Activated CD4-positive, alpha-beta memory T cell treated with anti-CD3 and anti-CD28 coated beads for 36 hours (primary cell): ENCODE measurements around the gene GALNT5. TPM values are rescaled to one million over a fixed set of nuclear protein-coding genes. Genes with fewer than 3 reads are reported as not detected.

Experiments
- CTCF ChIA-PET: fragments of 350-600 bp; sonication (Branson Sonifier 250); formaldehyde crosslinking; loops from one replicate; lab custom pipeline; 2021; ENCODE audit warnings: antibody characterized with exemption, inconsistent platforms; lab: Charles Lee
- POLR2A ChIA-PET: fragments of 350-600 bp; sonication (Branson Sonifier 250); formaldehyde crosslinking; loops from one replicate; lab custom pipeline; 2021; ENCODE audit warnings: antibody characterized with exemption; lab: Charles Lee
- DNase-seq: peaks from one replicate; pipeline ENCODE4 v3.0.0-alpha.2; 2020
- H3K27ac Mint-ChIP-seq: one replicate; pipeline ENCODE4 v1.8.0; 2021; ENCODE audit warnings: mixed read lengths
- H3K27me3 Mint-ChIP-seq: one replicate; pipeline ENCODE4 v1.8.0; 2021; ENCODE audit warnings: mixed read lengths
- H3K36me3 Mint-ChIP-seq: one replicate; pipeline ENCODE4 v1.8.0; 2021; ENCODE audit warnings: mixed read lengths
- H3K4me1 Mint-ChIP-seq: one replicate; pipeline ENCODE4 v1.8.0; 2021; ENCODE audit warnings: low read depth, mixed read lengths
- H3K4me3 Mint-ChIP-seq: one replicate; pipeline ENCODE4 v1.8.0; 2021; ENCODE audit warnings: mild to moderate bottlenecking, mixed read lengths
- H3K9me3 Mint-ChIP-seq: one replicate; pipeline ENCODE4 v1.8.0; 2021; ENCODE audit warnings: mixed read lengths
- intact Hi-C: fragments of 100-400 bp; cut with micrococcal nuclease; formaldehyde crosslinking; loops from one replicate; pipeline ENCODE4 v1.15.1; 2023
- total RNA-seq, 2 experiments: library from RNA; stranded (reverse); gene quantifications; one replicate each; pipeline ENCODE4 v1.2.3, GENCODE V29; 2021

The GALNT5 gene
- total RNA-seq, 2 experiments from 2014 or later = not detected

- Mint-ChIP-seq H3K4me3 (no peak overlapping the region), H3K36me3 (no peaks in the 10 kb centered on the region), H3K4me1 (peaks cover 2% of the 10 kb centered on the region), H3K27me3 (peaks cover 6% of the 10 kb centered on the region), H3K27ac (no peak overlapping the region), H3K9me3 (no peaks in the 10 kb centered on the region)
- no peak for DNase-seq
- POLR2A ChIA-PET = no interaction called here
- CTCF ChIA-PET = interaction anchor here (0.6 to 12.2 kb wide), 34 partner anchors 8 to 1504 kb away, joined by 3 to 316 read pairs (median 7); partner anchors contain the start of genes ACVR1C, CYTIP and ERMN
- intact Hi-C loops = loop anchor here (10.0 kb wide), 3 partner anchors 323 to 483 kb away; partner anchors contain the start of gene ACVR1C
These were observed 43.8 kb downstream of the GALNT5 start for GRCh38 chr2:157301307-157301706.

GRCh38 chr2:157302492-157303099, 45.1 kb downstream of the GALNT5 start:
- Mint-ChIP-seq H3K36me3 (no peaks in the 10 kb centered on the region), H3K4me1 (peaks cover 14% of the 10 kb centered on the region), H3K4me3 (no peak overlapping the region), H3K27me3 (peaks cover 6% of the 10 kb centered on the region), H3K27ac (no peak overlapping the region), H3K9me3 (no peaks in the 10 kb centered on the region)
- ChIA-PET POLR2A (interaction anchor here (0.6 to 1.0 kb wide), 4 partner anchors 128 to 325 kb away, joined by 3 to 4 read pairs (median 3); no protein-coding TSS in a partner anchor), CTCF (interaction anchor here (0.6 to 12.2 kb wide), 81 partner anchors 8 to 1443 kb away, joined by 3 to 316 read pairs (median 5); partner anchors contain the start of genes ACVR1C, CYTIP, ERMN and GALNT5)
- peak; percentile 33 for DNase-seq
- intact Hi-C loops = loop anchor here (1.0 to 10.0 kb wide), 7 partner anchors 190 to 708 kb away; partner anchors contain the start of gene ACVR1C

- ChIA-PET CTCF (interaction anchor here (0.6 to 12.2 kb wide), 27 partner anchors 7 to 721 kb away, joined by 3 to 316 read pairs (median 8); partner anchors contain the start of genes ACVR1C and ERMN), POLR2A (no interaction called here)
- Mint-ChIP-seq H3K9me3 (no peaks in the 10 kb centered on the region), H3K27me3 (peaks cover 7% of the 10 kb centered on the region), H3K4me3 (no peak overlapping the region), H3K27ac (no peak overlapping the region), H3K4me1 (peaks cover 14% of the 10 kb centered on the region), H3K36me3 (no peaks in the 10 kb centered on the region)
- no peak for DNase-seq
- intact Hi-C loops = loop anchor here (2.0 to 10.0 kb wide), 5 partner anchors 189 to 707 kb away; partner anchors contain the start of gene ACVR1C
These were observed 46.1 kb downstream of the GALNT5 start for GRCh38 chr2:157303612-157304011.

- Mint-ChIP-seq H3K27me3 (peaks cover 7% of the 10 kb centered on the region), H3K36me3 (no peaks in the 10 kb centered on the region), H3K9me3 (no peaks in the 10 kb centered on the region), H3K4me3 (no peak overlapping the region), H3K27ac (no peak overlapping the region), H3K4me1 (peaks cover 19% of the 10 kb centered on the region)
- POLR2A ChIA-PET = no interaction called here
- CTCF ChIA-PET = interaction anchor here (0.7 to 12.2 kb wide), 15 partner anchors 9 to 1932 kb away, joined by 3 to 316 read pairs (median 4); partner anchors contain the start of genes ACVR1C and ERMN
- intact Hi-C loops = loop anchor here (10.0 kb wide), 3 partner anchors 320 to 480 kb away; partner anchors contain the start of gene ACVR1C
- no peak for DNase-seq
These were observed 47.6 kb downstream of the GALNT5 start for GRCh38 chr2:157304811-157305722.

- Mint-ChIP-seq H3K4me1 (peaks cover 21% of the 10 kb centered on the region), H3K27ac (no peak overlapping the region), H3K27me3 (peaks cover 6% of the 10 kb centered on the region), H3K9me3 (no peaks in the 10 kb centered on the region), H3K4me3 (no peak overlapping the region), H3K36me3 (no peaks in the 10 kb centered on the region)
- CTCF ChIA-PET = interaction anchor here (0.7 to 12.2 kb wide), 10 partner anchors 9 to 705 kb away, joined by 3 to 316 read pairs (median 7); partner anchors contain the start of genes ACVR1C and ERMN
- POLR2A ChIA-PET = no interaction called here
- intact Hi-C loops = loop anchor here (10.0 kb wide), 3 partner anchors 319 to 479 kb away; partner anchors contain the start of gene ACVR1C
- no peak for DNase-seq
These were observed 48.2 kb downstream of the GALNT5 start for GRCh38 chr2:157305723-157306110.

- ChIA-PET CTCF (interaction anchor here (0.6 to 12.2 kb wide), 14 partner anchors 12 to 445 kb away, joined by 3 to 316 read pairs (median 4); partner anchors contain the start of genes ACVR1C and ERMN), POLR2A (interaction anchor here (0.7 kb wide), 1 partner anchor 30 kb away, joined by 4 read pairs; no protein-coding TSS in a partner anchor)
- Mint-ChIP-seq H3K4me3 (no peak overlapping the region), H3K4me1 (peaks cover 25% of the 10 kb centered on the region), H3K9me3 (no peaks in the 10 kb centered on the region), H3K27me3 (peaks cover 6% of the 10 kb centered on the region), H3K27ac (no peak overlapping the region), H3K36me3 (no peaks in the 10 kb centered on the region)
- intact Hi-C loops = loop anchor here (10.0 kb wide), 3 partner anchors 318 to 478 kb away; partner anchors contain the start of gene ACVR1C
- no peak for DNase-seq
These were observed 49.5 kb downstream of the GALNT5 start for GRCh38 chr2:157307021-157307420.

GRCh38 chr2:157309878-157310277, 52.4 kb downstream of the GALNT5 start:
- peaks cover 3% of the 10 kb centered on the region for H3K27me3 Mint-ChIP-seq
- ChIA-PET POLR2A (interaction anchor here (1.0 kb wide), 1 partner anchor 155 kb away, joined by 3 read pairs; no protein-coding TSS in a partner anchor), CTCF (interaction anchor here (0.8 to 12.2 kb wide), 4 partner anchors 7 to 182 kb away, joined by 3 to 316 read pairs (median 12); partner anchors contain the start of gene ERMN)
- H3K36me3 Mint-ChIP-seq = no peaks in the 10 kb centered on the region
- intact Hi-C loops = loop anchor here (5.0 to 10.0 kb wide), 4 partner anchors 315 to 587 kb away; partner anchors contain the start of gene ACVR1C
- no peak overlapping the region for H3K27ac Mint-ChIP-seq
- H3K4me1 Mint-ChIP-seq = peaks cover 40% of the 10 kb centered on the region
- H3K9me3 Mint-ChIP-seq = no peaks in the 10 kb centered on the region
- H3K4me3 Mint-ChIP-seq = no peak overlapping the region
- no peak for DNase-seq

GRCh38 chr2:157311706-157312105, 54.2 kb downstream of the GALNT5 start:
- H3K4me1 Mint-ChIP-seq = peaks cover 43% of the 10 kb centered on the region
- H3K27me3 Mint-ChIP-seq = peaks cover 3% of the 10 kb centered on the region
- no peaks in the 10 kb centered on the region for H3K36me3 Mint-ChIP-seq
- CTCF ChIA-PET = interaction anchor here (0.9 to 12.2 kb wide), 3 partner anchors 9 to 181 kb away, joined by 3 to 316 read pairs (median 22); partner anchors contain the start of gene ERMN
- H3K9me3 Mint-ChIP-seq = no peaks in the 10 kb centered on the region
- DNase-seq = no peak
- POLR2A ChIA-PET = no interaction called here
- intact Hi-C loops = loop anchor here (2.0 to 5.0 kb wide), 3 partner anchors 15 to 586 kb away; no protein-coding TSS in a partner anchor
- H3K4me3 Mint-ChIP-seq = no peak overlapping the region
- H3K27ac Mint-ChIP-seq = no peak overlapping the region

- Mint-ChIP-seq H3K4me1 (peaks cover 34% of the 10 kb centered on the region), H3K36me3 (no peaks in the 10 kb centered on the region), H3K4me3 (no peak overlapping the region), H3K27ac (no peak overlapping the region), H3K9me3 (no peaks in the 10 kb centered on the region), H3K27me3 (peaks cover 2% of the 10 kb centered on the region)
- POLR2A ChIA-PET = interaction anchor here (1.2 kb wide), 1 partner anchor 152 kb away, joined by 3 read pairs; no protein-coding TSS in a partner anchor
- DNase-seq = no peak
- CTCF ChIA-PET = interaction anchor here (1.8 kb wide), 1 partner anchor 15 kb away, joined by 11 read pairs; no protein-coding TSS in a partner anchor
- intact Hi-C loops = loop anchor here (1.0 to 5.0 kb wide), 5 partner anchors 14 to 584 kb away; no protein-coding TSS in a partner anchor
These were observed 55.5 kb downstream of the GALNT5 start for GRCh38 chr2:157312866-157313486.

GRCh38 chr2:157315901-157316300, 58.4 kb downstream of the GALNT5 start:
- POLR2A ChIA-PET = no interaction called here
- no peaks in the 10 kb centered on the region for H3K27me3 Mint-ChIP-seq
- intact Hi-C loops = no loop called here
- no peaks in the 10 kb centered on the region for H3K36me3 Mint-ChIP-seq
- no peaks in the 10 kb centered on the region for H3K9me3 Mint-ChIP-seq
- CTCF ChIA-PET = interaction anchor here (0.8 to 4.1 kb wide), 4 partner anchors 9 to 21 kb away, joined by 3 to 38 read pairs (median 8); partner anchors contain the start of gene ERMN
- H3K4me3 Mint-ChIP-seq = no peak overlapping the region
- H3K27ac Mint-ChIP-seq = no peak overlapping the region
- DNase-seq = no peak
- peaks cover 27% of the 10 kb centered on the region for H3K4me1 Mint-ChIP-seq
